HL-60 (cell line): Measurements from ENCODE around the gene TMEM255B.

Source experiments
- DNase-seq, 2 experiments: peaks; one replicate each; pipeline ENCODE4 v3.0.0-alpha.2; 2010 to 2020; ENCODE audit warnings: low read depth in 1 of 2, low spot score in 1 of 2
- H3K27ac ChIP-seq: fragments of 250-450 bp; sonication (Bioruptor Pico); replicated peaks from 2 replicates; pipeline ENCODE4 v1.5.1; 2020; ENCODE audit warnings: mild to moderate bottlenecking, moderate library complexity
- H3K27me3 ChIP-seq: fragments of 250-450 bp; sonication (Bioruptor Pico); 2 replicates; pipeline ENCODE4 v1.5.1; 2021; ENCODE audit warnings: mild to moderate bottlenecking, moderate library complexity; ENCODE audit not compliant: insufficient read depth, poor library complexity, severe bottlenecking
- H3K4me3 ChIP-seq: replicated peaks from 2 replicates; pipeline ENCODE4 v1.5.1; 2011; ENCODE audit warnings: mild to moderate bottlenecking, control low read depth, low read length; ENCODE audit not compliant: insufficient read depth
- GABPA ChIP-seq: IDR thresholded peaks from 2 replicates; pipeline ENCODE4 v1.6.1; 2012; ENCODE audit warnings: low read depth
- POLR2AphosphoS5 ChIP-seq: IDR thresholded peaks from 2 replicates; pipeline ENCODE4 v1.6.1; 2012; ENCODE audit warnings: low read depth
- SPI1 ChIP-seq: IDR thresholded peaks from 2 replicates; pipeline ENCODE4 v1.6.1; 2012; ENCODE audit warnings: low read depth, mild to moderate bottlenecking, borderline replicate concordance
- TF ChIP-seq, protein P1 (sequence below): IDR thresholded peaks from one replicate; pipeline ENCODE4 v1.5.1; 2011; ENCODE audit warnings: low read length, control low read depth, inconsistent platforms; ENCODE audit not compliant: insufficient read depth
- TF ChIP-seq, protein P2 (sequence below): IDR thresholded peaks from 2 replicates; pipeline ENCODE4 v1.6.1; 2012; ENCODE audit warnings: low read depth; ENCODE audit not compliant: insufficient replicate concordance

Gene TMEM255B

DNA sequence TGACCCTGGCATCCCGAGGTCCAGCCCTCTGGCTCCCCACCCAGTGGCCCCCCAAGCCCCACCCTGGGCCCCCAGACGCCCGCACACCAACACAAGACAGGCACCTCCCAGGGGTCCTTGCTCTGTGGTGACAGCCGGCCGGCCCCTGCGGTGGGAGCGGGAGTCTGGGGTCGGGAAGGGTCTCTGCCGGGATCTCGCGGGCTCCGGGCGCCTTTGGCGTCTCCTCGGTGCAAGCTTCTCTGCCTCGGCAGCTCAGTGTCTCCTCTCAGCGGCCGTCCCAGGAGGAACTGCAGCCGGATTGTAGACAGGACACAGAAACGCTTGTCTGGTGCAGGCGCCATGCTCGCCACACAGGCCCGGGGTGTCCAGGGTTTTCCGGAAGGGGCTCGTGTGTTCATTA, 43.7 kb downstream of the TMEM255B start:
- no peak for TF ChIP-seq POLR2AphosphoS5
- TF ChIP-seq SPI1: no peak
- TF ChIP-seq, protein P1, sequence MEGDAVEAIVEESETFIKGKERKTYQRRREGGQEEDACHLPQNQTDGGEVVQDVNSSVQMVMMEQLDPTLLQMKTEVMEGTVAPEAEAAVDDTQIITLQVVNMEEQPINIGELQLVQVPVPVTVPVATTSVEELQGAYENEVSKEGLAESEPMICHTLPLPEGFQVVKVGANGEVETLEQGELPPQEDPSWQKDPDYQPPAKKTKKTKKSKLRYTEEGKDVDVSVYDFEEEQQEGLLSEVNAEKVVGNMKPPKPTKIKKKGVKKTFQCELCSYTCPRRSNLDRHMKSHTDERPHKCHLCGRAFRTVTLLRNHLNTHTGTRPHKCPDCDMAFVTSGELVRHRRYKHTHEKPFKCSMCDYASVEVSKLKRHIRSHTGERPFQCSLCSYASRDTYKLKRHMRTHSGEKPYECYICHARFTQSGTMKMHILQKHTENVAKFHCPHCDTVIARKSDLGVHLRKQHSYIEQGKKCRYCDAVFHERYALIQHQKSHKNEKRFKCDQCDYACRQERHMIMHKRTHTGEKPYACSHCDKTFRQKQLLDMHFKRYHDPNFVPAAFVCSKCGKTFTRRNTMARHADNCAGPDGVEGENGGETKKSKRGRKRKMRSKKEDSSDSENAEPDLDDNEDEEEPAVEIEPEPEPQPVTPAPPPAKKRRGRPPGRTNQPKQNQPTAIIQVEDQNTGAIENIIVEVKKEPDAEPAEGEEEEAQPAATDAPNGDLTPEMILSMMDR: no peak
- no peak for TF ChIP-seq GABPA
- TF ChIP-seq, protein P2, sequence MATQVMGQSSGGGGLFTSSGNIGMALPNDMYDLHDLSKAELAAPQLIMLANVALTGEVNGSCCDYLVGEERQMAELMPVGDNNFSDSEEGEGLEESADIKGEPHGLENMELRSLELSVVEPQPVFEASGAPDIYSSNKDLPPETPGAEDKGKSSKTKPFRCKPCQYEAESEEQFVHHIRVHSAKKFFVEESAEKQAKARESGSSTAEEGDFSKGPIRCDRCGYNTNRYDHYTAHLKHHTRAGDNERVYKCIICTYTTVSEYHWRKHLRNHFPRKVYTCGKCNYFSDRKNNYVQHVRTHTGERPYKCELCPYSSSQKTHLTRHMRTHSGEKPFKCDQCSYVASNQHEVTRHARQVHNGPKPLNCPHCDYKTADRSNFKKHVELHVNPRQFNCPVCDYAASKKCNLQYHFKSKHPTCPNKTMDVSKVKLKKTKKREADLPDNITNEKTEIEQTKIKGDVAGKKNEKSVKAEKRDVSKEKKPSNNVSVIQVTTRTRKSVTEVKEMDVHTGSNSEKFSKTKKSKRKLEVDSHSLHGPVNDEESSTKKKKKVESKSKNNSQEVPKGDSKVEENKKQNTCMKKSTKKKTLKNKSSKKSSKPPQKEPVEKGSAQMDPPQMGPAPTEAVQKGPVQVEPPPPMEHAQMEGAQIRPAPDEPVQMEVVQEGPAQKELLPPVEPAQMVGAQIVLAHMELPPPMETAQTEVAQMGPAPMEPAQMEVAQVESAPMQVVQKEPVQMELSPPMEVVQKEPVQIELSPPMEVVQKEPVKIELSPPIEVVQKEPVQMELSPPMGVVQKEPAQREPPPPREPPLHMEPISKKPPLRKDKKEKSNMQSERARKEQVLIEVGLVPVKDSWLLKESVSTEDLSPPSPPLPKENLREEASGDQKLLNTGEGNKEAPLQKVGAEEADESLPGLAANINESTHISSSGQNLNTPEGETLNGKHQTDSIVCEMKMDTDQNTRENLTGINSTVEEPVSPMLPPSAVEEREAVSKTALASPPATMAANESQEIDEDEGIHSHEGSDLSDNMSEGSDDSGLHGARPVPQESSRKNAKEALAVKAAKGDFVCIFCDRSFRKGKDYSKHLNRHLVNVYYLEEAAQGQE: no peak
- DNase-seq: peak in 1 of 2 experiments; percentile 42
- H3K27me3 ChIP-seq: no peaks in the 10 kb centered on the region
- no peak overlapping the region for H3K4me3 ChIP-seq
- H3K27ac ChIP-seq: no peak overlapping the region

DNA sequence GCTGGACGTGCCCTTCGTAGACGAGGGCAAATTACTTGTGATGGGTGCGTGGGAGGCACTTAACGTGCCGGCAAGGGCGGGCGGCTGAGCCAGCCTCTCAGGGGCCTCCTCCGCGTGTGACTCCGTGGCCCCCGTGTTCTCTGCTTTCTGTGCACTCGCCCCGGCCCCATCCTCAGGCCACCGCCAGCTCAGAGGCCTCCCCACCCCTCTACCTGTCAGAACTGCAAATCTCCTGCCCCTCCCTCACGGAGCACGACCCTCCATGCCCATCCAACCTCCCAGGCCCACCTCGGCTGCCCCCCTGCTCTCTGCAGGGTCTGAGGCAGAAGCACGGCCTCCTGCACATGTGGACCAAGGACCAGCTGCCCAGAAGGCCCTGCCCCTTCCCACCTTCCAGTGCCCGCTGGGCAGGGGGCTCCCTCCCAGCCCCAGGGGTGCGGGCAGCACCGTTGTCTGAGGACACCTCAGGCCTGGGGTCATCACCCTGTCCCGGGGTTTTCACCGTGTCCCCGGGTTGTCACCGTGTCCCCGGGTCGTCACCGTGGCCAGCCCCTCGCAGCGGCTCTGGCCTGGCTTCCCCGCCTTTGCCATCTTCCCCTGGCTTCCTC, 44.5 kb downstream of the TMEM255B start:
- TF ChIP-seq SPI1: no peak
- TF ChIP-seq, protein P1: no peak
- TF ChIP-seq GABPA: no peak
- TF ChIP-seq POLR2AphosphoS5: no peak
- TF ChIP-seq, protein P2: no peak
- DNase-seq: no peak
- no peak overlapping the region for H3K4me3 ChIP-seq
- no peak overlapping the region for H3K27ac ChIP-seq
- H3K27me3 ChIP-seq: no peaks in the 10 kb centered on the region

DNA sequence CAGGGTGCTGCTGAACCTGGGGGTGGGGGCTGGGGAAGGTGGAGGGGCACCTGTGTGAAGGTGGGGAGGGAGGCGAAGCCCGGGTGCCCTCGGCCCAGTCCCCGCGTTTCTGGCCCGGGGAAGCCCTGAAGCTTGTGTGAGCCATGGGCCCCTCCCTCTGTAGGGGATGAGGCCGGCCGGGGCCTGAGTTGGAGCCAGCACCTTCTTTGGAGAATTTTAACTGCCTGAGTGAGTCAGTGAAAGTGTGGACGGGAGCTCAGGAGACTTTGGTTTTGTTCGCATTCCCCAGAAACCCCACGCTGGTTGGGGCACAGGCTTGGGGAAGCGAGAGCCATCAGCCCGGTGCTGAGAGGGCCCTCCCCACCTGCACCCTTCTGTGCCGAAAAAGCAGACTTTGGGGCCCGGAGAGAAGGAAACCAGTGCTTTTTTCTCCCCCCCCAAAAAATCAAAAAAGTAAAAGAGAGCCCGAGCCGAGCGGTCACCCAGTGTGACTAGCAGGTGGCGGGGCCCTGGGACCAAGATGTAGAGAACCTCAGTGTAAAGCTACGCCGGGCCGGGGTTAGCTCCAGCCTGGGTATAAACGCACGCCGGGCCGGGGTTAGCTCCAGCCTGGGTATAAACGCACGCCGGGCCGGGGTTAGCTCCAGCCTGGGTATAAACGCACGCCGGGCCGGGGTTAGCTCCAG, 45.1 kb downstream of the TMEM255B start:
- no peak for TF ChIP-seq GABPA
- TF ChIP-seq, protein P2: no peak
- Histone ChIP-seq H3K27me3 (no peaks in the 10 kb centered on the region), H3K27ac (no peak overlapping the region), H3K4me3 (no peak overlapping the region)
- DNase-seq: no peak
